Measurements from ENCODE around the gene SSX2IP.
A peak's percentile ranks its signal among the peaks of the same experiment; 100 is the strongest.

SSX2IP gene

GRCh38 chr1:84709131-84709530 is 18.9 kb upstream of the SSX2IP start:
- DNase-seq, result no peak

GRCh38 chr1:84708031-84708430 is 17.8 kb upstream of the SSX2IP start:
- DNase-seq, result no peak

- DNase-seq, result no peak
These were observed 15.3 kb upstream of the SSX2IP start for GRCh38 chr1:84705513-84705912.

GRCh38 chr1:84704872-84705417 is 14.7 kb upstream of the SSX2IP start:
- DNase-seq, result no peak

- no peak for DNase-seq
These were observed 13.2 kb upstream of the SSX2IP start for GRCh38 chr1:84703431-84703830.

GRCh38 chr1:84702143-84702542 is 11.9 kb upstream of the SSX2IP start:
- DNase-seq, result no peak

GRCh38 chr1:84701376-84701775 is 11.1 kb upstream of the SSX2IP start:
- DNase-seq, result no peak

- DNase-seq, result peak; percentile 65
These were observed 9.8 kb upstream of the SSX2IP start for GRCh38 chr1:84700070-84700469.

GRCh38 chr1:84698151-84699110 is 8.2 kb upstream of the SSX2IP start:
- DNase-seq, result no peak

- DNase-seq, result no peak
These were observed 3.5 kb upstream of the SSX2IP start for GRCh38 chr1:84693785-84694184.

GRCh38 chr1:84693005-84693404 is 2.7 kb upstream of the SSX2IP start:
- peak; percentile 32 for DNase-seq

GRCh38 chr1:84692391-84692790 is 2.1 kb upstream of the SSX2IP start:
- DNase-seq, result no peak

- DNase-seq, result no peak
These were observed 992 bp upstream of the SSX2IP start for GRCh38 chr1:84691122-84691783.

- DNase-seq, result peak; percentile 48
These were observed 506 bp downstream of the SSX2IP start for GRCh38 chr1:84689514-84690396.

GRCh38 chr1:84688463-84689061 is 1.7 kb downstream of the SSX2IP start:
- peak; percentile 27 for DNase-seq

- no peak for DNase-seq
These were observed 2.4 kb downstream of the SSX2IP start for GRCh38 chr1:84687714-84688462.

- DNase-seq, result no peak
These were observed 4.0 kb downstream of the SSX2IP start for GRCh38 chr1:84686223-84686622.

GRCh38 chr1:84683508-84683907 is 6.8 kb downstream of the SSX2IP start:
- DNase-seq, result no peak

- DNase-seq, result no peak
These were observed 8.2 kb downstream of the SSX2IP start for GRCh38 chr1:84682047-84682446.

GRCh38 chr1:84677415-84678099 is 12.7 kb downstream of the SSX2IP start:
- no peak for DNase-seq

GRCh38 chr1:84675631-84676030 is 14.6 kb downstream of the SSX2IP start:
- no peak for DNase-seq

All from suppressor macrophage treated with lipopolysaccharide for 4 hours (primary cell).